Left lung (tissue), 10 donors: Measurements from ENCODE around the gene COBL. TPM values are rescaled to one million over a fixed set of nuclear protein-coding genes. Genes with fewer than 3 reads are reported as not detected.

Source experiments
- ATAC-seq: fragments of 200-7000 bp; cut with Tn5 transposase; one replicate; pipeline ENCODE4 v1.9.1; 2020; ENCODE audit warnings: moderate library complexity
- DNase-seq, 4 donors: peaks; one replicate each; pipeline ENCODE4 v3.0.0-alpha.2; 2013 to 2020
- H3K27ac ChIP-seq, 2 donors: fragments of 200-600 bp; sonication (generic) in 1 of 2; one replicate each; pipeline versions ENCODE4 v1.5.0 to v1.8.0; 2020 to 2021
- H3K27me3 ChIP-seq, 2 donors: fragments of 200-600 bp; sonication (generic) in 1 of 2; one replicate each; pipeline versions ENCODE4 v1.5.0 to v1.8.0; 2020 to 2021
- H3K36me3 ChIP-seq, 2 donors: fragments of 200-600 bp; sonication (generic) in 1 of 2; one replicate each; pipeline versions ENCODE4 v1.5.0 to v1.8.0; 2020 to 2021
- H3K4me1 ChIP-seq, 2 donors: fragments of 200-600 bp; one replicate each; pipeline ENCODE4 v1.8.0; 2021
- H3K4me3 ChIP-seq, 2 donors: fragments of 200-600 bp; sonication (generic) in 1 of 2; one replicate each; pipeline versions ENCODE4 v1.5.0 to v1.8.0; 2020 to 2021; ENCODE audit warnings: mild to moderate bottlenecking in 1 of 2
- H3K9me3 ChIP-seq, 2 donors: fragments of 200-600 bp; sonication (generic) in 1 of 2; one replicate each; pipeline versions ENCODE4 v1.5.0 to v1.8.0; 2020 to 2021
- CTCF ChIP-seq, 2 donors: fragments of 200-600 bp; sonication (generic) in 1 of 2; IDR thresholded peaks; one replicate each; pipeline versions ENCODE4 v1.5.0 to v1.8.0; 2021; ENCODE audit warnings: antibody characterized with exemption in 2 of 2
- intact Hi-C, 2 donors: fragments of 100-400 bp; cut with DNase I; formaldehyde crosslinking; loops; one replicate each; pipeline versions ENCODE4 v1.11.2 to v1.14.2; 2022
- polyA plus RNA-seq, 6 donors: library from polyadenylated mRNA; unstranded; fragments of 120-200 nt; gene quantifications; one replicate each; pipeline ENCODE4 v1.2.1, GENCODE V29; 2013; ENCODE audit not compliant: insufficient read length in 6 of 6
- total RNA-seq, 2 donors: library from RNA; stranded (reverse); fragmentation: NEBNext Ultra II Directional; extraction: Animal tissue kit (Norgen Biotek cat#: 25700); gene quantifications; one replicate each; pipeline ENCODE4 v1.2.1, GENCODE V29; 2021
- donor health status: DM: no; HTN: yes; CAD: no.
- donor health status: DM: no; HTN: no; CAD: no.

COBL gene
- total and polyA plus RNA-seq, 8 donors: 3.6 to 36.1 (median 6.4) TPM

DNA sequence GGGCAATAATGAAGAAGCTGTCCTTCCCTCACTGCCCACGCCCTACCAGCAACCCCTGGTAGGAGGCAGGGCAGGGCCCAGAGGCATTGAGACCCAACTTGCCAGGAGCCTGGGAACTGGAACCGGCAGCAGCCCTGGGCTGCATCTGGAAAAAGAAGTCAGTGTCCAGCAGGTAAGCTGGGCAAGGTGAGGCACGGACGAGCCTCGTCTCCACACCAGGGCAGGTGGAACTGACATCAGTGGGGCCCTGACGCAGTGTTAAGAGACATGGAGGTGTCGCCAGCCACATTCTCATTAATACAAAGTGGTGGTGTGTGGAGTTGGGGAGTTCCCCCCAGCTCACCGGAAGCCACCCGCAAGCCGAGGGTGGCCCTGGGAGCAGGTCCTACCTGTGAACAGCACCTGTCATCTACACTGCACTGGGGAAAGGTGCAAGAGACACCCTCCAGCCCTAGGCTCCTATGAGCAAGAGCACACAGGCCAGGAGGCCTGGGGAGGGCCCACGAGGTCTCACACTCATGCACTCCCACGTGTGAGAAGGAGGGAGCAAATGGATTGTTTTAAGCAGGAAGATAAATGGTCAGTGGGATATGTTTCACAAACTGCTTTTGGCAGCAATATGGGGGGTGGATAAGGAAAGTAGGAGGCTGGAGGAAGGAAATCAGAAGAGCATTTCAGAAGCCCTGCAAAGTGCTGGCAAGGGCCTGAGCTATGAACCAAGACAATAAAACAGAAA lies 53.6 kb downstream of the COBL start:
- Histone ChIP-seq H3K9me3 (no peaks in the 10 kb centered on the region), H3K4me3 (no peak overlapping the region), H3K36me3 (no peaks in the 10 kb centered on the region), H3K4me1 (peaks cover 5 to 7% of the 10 kb centered on the region in 2 donors), H3K27me3 (no peaks in the 10 kb centered on the region), H3K27ac (peak overlapping the region; percentile 18 to 48)
- intact Hi-C loops: no loop called here
- DNase-seq (peak in 1 of 4 donors; percentile 21), ATAC-seq (peak; percentile 10)
- no peak for TF ChIP-seq CTCF (IDR thresholded peaks at IDR 0.05)

GRCh38 chr7:51261950-51262795 lies 54.4 kb downstream of the COBL start:
- no peaks in the 10 kb centered on the region for H3K9me3 ChIP-seq
- ATAC-seq: peak; percentile 44
- intact Hi-C loops: no loop called here
- H3K27me3 ChIP-seq: no peaks in the 10 kb centered on the region
- no peak overlapping the region for H3K27ac ChIP-seq
- peaks cover 5 to 7% of the 10 kb centered on the region in 2 donors for H3K4me1 ChIP-seq
- H3K36me3 ChIP-seq: no peaks in the 10 kb centered on the region
- TF ChIP-seq CTCF (IDR thresholded peaks at IDR 0.05): no peak
- no peak for DNase-seq
- no peak overlapping the region for H3K4me3 ChIP-seq

DNA sequence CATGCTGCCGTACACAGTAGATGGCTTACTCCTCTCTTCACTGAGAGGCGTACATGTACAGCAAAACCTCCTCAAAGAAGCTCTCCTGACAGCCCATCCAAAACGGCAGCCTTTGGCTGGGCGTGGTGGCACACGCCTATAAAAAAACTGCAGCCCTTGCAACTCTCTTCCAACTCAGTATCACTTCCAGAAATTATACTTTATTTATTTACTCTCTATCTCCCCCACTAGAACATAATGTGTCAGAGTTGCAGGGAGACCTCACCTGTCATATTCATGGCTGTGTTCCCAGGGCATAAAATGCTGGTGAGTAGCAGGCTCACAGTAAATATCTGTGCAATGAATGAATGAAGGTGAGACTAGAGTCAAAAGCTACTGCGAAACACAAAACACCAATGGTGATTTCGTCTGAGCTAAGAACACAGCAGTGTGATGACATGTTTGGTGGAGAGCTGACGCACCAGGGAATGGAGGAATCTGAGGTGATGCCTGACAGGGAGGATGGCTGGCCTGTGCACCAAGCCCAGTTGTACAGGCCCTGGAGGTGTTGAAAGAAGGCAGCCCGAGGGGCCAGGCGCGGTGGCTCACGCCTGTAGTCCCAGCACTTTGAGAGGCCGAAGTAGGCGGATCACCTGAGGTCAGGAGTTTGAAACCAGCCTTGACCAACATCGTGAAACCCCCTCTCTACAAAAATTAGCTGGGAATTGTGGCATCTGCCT lies 55.3 kb downstream of the COBL start:
- DNase-seq (no peak), ATAC-seq (no peak)
- H3K9me3 ChIP-seq: no peaks in the 10 kb centered on the region
- no peak overlapping the region for H3K4me3 ChIP-seq
- H3K27me3 ChIP-seq: no peaks in the 10 kb centered on the region
- TF ChIP-seq CTCF (IDR thresholded peaks at IDR 0.05): no peak
- peaks cover 5 to 7% of the 10 kb centered on the region in 2 donors for H3K4me1 ChIP-seq
- H3K27ac ChIP-seq: no peak overlapping the region
- no peaks in the 10 kb centered on the region for H3K36me3 ChIP-seq
- intact Hi-C loops: no loop called here

- DNase-seq (no peak), ATAC-seq (no peak)
- Histone ChIP-seq H3K36me3 (no peaks in the 10 kb centered on the region), H3K4me3 (no peak overlapping the region), H3K4me1 (peaks cover 5 to 7% of the 10 kb centered on the region in 2 donors), H3K27ac (no peak overlapping the region), H3K9me3 (no peaks in the 10 kb centered on the region), H3K27me3 (no peaks in the 10 kb centered on the region)
- TF ChIP-seq CTCF (IDR thresholded peaks at IDR 0.05): no peak
- intact Hi-C loops: no loop called here
Measured at GRCh38 chr7:51260516-51260915, 56.1 kb downstream of the COBL start.

DNA sequence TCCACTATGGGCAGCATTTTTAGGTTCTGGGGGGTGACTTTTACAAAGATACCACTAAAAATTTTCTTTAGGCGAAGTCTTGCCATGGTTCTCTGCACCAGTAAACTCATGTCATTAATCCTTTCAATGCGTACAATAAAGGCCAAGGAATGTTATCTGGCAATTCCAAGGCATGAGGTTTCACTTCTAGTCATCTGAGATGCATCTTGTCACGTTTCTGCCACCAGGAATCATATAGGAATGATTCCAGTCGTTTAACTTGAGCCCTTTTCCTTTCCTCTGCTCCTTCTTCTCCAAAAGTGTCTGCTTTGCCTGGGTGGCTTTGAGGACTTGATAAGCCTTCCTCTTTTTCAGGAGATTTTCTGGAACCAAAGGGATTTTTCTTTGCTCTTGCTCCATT lies 56.8 kb downstream of the COBL start:
- no peak overlapping the region for H3K27ac ChIP-seq
- TF ChIP-seq CTCF (IDR thresholded peaks at IDR 0.05): no peak
- DNase-seq (no peak), ATAC-seq (no peak)
- no peak overlapping the region for H3K4me3 ChIP-seq
- intact Hi-C loops: no loop called here
- H3K36me3 ChIP-seq: no peaks in the 10 kb centered on the region
- H3K27me3 ChIP-seq: no peaks in the 10 kb centered on the region
- H3K9me3 ChIP-seq: no peaks in the 10 kb centered on the region
- peaks cover 5 to 7% of the 10 kb centered on the region in 2 donors for H3K4me1 ChIP-seq
